Cerebellar nuclear complex (tissue), 1 donor: ENCODE data around the gene CCDC102B.
"Not testable (repeated sequence)": the region's sequence is repeated elsewhere in the genome, so short reads cannot be mapped to it uniquely, and the experiment has no call there.

Experiments
- DNase-seq, 2 experiments: peaks; one replicate each; lab custom pipeline; 2025; lab: John Stamatoyannopoulos, UW

CCDC102B gene

GRCh38 chr18:68797871-68798270 lies at the start of gene CCDC102B:
CCDC102B (plus strand) TSS chr18:68798080; CDS start chr18:68836764, 38,684 bp downstream.
- no peak for DNase-seq

- no peak for DNase-seq
These were observed 40.8 kb upstream of the CCDC102B start for GRCh38 chr18:68757126-68757525.

GRCh38 chr18:68759308-68759707 lies 38.6 kb upstream of the CCDC102B start:
- no peak for DNase-seq

GRCh38 chr18:68763083-68763482 lies 34.8 kb upstream of the CCDC102B start:
- no peak for DNase-seq

- DNase-seq = no peak
These were observed 33.9 kb upstream of the CCDC102B start for GRCh38 chr18:68764016-68764415.

- no peak for DNase-seq
These were observed 31.4 kb upstream of the CCDC102B start for GRCh38 chr18:68766433-68766832.

- no peak for DNase-seq
These were observed 28.4 kb upstream of the CCDC102B start for GRCh38 chr18:68769461-68769860.

GRCh38 chr18:68772268-68772667 lies 25.6 kb upstream of the CCDC102B start:
- no peak for DNase-seq

- no peak for DNase-seq
These were observed 19.5 kb upstream of the CCDC102B start for GRCh38 chr18:68778280-68778886.

- DNase-seq = no peak
These were observed 18.7 kb upstream of the CCDC102B start for GRCh38 chr18:68779169-68779568.

GRCh38 chr18:68780802-68781635 lies 16.9 kb upstream of the CCDC102B start:
- DNase-seq = no peak

GRCh38 chr18:68783506-68783905 lies 14.4 kb upstream of the CCDC102B start:
- DNase-seq = no peak

GRCh38 chr18:68784071-68784470 lies 13.8 kb upstream of the CCDC102B start:
- no peak for DNase-seq

GRCh38 chr18:68790290-68790689 lies 7.6 kb upstream of the CCDC102B start:
- not testable (repeated sequence) for DNase-seq

GRCh38 chr18:68791801-68792200 lies 6.1 kb upstream of the CCDC102B start:
- DNase-seq = no peak

- DNase-seq = no peak
These were observed 3.9 kb upstream of the CCDC102B start for GRCh38 chr18:68793951-68794350.

- DNase-seq = no peak
These were observed 767 bp upstream of the CCDC102B start for GRCh38 chr18:68796936-68797690.

- DNase-seq = no peak
These were observed 2.2 kb downstream of the CCDC102B start for GRCh38 chr18:68800075-68800474.

GRCh38 chr18:68803356-68803755 lies 5.5 kb downstream of the CCDC102B start:
- DNase-seq = no peak

GRCh38 chr18:68817584-68817983 lies 19.7 kb downstream of the CCDC102B start:
- DNase-seq = no peak

- no peak for DNase-seq
These were observed 20.7 kb downstream of the CCDC102B start for GRCh38 chr18:68818584-68818983.

- DNase-seq = no peak
These were observed 25.0 kb downstream of the CCDC102B start for GRCh38 chr18:68822926-68823325.

- DNase-seq = no peak
These were observed 28.2 kb downstream of the CCDC102B start for GRCh38 chr18:68826121-68826520.
